Body of pancreas (tissue), 4 donors: ENCODE measurements around the gene RXRA.

Experiments
- POLR2A ChIP-seq, 3 donors: fragments of 450-650 bp; IDR thresholded peaks; one replicate each; pipeline ENCODE4 v1.6.1; 2016; ENCODE audit warnings: antibody characterized with exemption in 3 of 3, mild to moderate bottlenecking in 2 of 3
- TF ChIP-seq, protein P1 (sequence below), 7 experiments: fragments of 450-650 bp in 4 of 7; fragments of 200-600 bp in 3 of 7; sonication (generic) in 3 of 7; IDR thresholded peaks; one replicate each; pipeline ENCODE4 v1.5.1; 2016 to 2019; ENCODE audit warnings: antibody characterized with exemption in 7 of 7

DNA sequence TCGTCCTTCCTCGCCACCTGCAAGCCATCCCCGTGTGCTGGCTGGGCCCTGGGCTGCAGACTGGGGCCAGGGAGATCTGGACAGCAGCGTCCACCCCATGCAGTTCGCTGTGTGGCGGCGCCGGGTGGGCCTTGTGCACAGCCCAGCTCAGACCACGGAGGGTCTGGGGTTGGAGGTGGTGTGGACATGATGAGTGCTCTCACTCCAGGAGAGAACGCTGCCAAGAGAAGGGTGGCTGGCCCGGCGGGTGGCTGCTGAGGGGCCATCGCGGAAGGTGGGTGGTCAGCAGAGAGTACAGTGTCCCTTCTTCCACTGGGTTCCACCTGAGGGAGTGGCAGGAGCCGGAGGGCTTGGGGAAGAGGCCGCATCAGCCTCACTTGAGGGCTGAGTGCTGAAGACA is 44.4 kb downstream of the RXRA start:
- TF ChIP-seq, protein P1, sequence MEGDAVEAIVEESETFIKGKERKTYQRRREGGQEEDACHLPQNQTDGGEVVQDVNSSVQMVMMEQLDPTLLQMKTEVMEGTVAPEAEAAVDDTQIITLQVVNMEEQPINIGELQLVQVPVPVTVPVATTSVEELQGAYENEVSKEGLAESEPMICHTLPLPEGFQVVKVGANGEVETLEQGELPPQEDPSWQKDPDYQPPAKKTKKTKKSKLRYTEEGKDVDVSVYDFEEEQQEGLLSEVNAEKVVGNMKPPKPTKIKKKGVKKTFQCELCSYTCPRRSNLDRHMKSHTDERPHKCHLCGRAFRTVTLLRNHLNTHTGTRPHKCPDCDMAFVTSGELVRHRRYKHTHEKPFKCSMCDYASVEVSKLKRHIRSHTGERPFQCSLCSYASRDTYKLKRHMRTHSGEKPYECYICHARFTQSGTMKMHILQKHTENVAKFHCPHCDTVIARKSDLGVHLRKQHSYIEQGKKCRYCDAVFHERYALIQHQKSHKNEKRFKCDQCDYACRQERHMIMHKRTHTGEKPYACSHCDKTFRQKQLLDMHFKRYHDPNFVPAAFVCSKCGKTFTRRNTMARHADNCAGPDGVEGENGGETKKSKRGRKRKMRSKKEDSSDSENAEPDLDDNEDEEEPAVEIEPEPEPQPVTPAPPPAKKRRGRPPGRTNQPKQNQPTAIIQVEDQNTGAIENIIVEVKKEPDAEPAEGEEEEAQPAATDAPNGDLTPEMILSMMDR (IDR thresholded peaks at IDR 0.05) = no peak
- TF ChIP-seq POLR2A (IDR thresholded peaks at IDR 0.05) = no peak
